GM19324 (cell line): ENCODE measurements around the gene IL22RA1.

Experiments
- ATAC-seq: cut with Tn5 transposase; IDR thresholded peaks from one replicate; pipeline ENCODE4 v1.9.1; 2021; ENCODE audit warnings: mild to moderate bottlenecking, moderate library complexity; ENCODE audit not compliant: unreplicated experiment, low FRiP score

The IL22RA1 gene

GRCh38 chr1:24084050-24084449, 58.9 kb downstream of the IL22RA1 start:
- no peak for ATAC-seq

DNA sequence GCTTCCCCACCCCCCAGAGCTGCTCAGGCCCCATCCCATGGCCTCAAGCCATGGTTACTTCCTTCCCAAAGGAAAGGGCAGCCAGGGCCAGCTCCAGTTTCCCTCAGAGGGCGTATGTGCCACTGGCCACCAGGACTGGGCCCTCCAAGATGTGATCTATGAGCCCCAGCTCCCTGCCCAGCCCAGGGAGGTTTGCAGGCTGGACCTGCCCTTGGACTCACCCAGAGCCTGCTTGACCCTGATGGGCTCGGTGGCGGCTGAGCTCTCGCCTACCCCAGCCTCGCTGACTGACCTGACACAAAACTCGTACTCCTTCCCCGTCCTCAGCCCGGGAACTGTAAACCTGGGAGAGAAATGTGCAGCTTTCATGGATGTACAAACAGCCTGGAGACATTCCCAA, 60.6 kb downstream of the IL22RA1 start:
- no peak for ATAC-seq

DNA sequence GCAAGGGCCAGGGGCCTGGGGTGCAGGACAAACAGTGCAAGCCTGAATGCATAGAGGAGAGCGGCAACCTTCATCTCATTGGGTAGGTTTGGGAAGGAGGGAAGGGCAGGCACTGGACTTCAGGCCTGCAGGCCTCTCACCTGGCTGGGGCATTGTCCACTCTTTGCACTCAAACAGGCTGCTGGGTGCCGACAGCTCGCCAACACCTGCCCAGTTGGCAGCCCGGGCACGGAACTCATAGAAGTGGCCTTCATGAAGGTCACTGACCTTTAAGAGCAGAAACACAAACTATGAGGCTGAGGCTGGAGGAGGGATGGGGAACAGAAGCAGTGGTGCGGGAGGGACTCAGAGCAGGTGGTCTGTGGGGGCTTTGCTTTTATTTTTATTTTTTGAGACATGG, 61.8 kb downstream of the IL22RA1 start:
- no peak for ATAC-seq

- ATAC-seq: no peak
Observed at GRCh38 chr1:24080131-24080530, 62.8 kb downstream of the IL22RA1 start.

DNA sequence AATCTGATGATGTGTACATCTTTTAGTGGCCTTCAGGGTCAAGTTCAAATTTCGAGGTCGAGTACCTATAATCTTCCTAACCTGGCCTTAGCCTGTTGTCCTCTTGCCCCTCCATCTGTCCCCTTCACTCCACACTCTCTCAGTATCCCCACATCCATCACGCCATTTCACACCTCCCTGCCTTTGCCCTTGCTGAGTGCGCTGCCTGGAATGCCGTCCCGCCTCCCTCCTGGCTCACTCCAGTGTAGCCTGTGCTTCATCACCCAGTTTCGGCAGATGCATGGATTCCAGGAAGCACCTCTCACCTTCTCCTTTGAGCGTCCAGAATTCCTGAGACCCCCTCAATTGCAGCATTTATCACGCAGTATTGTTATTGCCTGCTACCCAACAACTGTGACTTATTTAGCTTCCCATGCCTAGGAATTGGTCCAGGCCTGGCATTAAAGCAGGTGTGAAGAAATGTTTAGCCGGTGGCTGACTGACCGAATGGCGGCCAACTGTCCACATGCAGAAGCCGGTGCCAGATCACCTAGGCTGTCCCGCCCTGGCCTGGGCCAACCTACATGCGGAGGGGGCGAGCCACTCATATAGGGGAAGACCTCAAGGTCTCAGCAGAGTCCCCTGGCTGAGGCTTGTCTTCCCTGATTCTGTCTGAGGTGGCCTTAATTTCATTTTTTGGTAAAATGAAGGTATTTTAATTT, 65.5 kb downstream of the IL22RA1 start:
- ATAC-seq: no peak

DNA sequence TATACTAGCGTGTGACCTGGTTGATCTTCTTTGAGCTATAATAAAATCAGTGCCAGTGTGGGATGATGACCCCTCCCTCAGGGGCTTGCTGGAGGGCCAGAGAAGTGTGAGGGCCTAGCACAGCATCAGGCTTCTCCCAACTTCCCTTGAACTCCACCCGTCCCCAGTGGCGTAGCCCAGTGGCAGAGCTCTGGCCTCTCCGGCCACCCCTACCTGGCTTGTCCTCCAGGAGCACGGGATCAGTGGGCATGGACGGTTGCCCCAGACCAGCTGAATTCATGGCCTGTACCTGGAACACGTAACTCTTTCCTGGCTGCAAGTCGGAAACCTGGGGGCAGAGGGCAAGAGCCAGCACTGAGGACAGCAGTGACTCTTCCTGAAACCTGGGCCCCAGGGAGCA, 67.0 kb downstream of the IL22RA1 start:
- no peak for ATAC-seq

DNA sequence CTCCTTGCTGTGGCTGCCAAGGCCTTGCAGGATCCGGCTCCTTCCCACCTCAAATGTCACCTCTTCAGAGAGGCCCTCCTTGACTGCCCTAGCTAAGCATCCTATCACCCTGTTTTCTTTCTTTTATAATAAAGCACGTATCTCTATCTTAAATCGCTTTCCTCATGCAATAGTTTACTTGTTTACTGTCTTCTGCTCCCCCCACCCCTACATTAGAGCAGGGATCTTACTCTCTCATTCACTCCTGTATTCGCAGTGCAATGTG, 67.4 kb downstream of the IL22RA1 start:
- ATAC-seq: no peak

DNA sequence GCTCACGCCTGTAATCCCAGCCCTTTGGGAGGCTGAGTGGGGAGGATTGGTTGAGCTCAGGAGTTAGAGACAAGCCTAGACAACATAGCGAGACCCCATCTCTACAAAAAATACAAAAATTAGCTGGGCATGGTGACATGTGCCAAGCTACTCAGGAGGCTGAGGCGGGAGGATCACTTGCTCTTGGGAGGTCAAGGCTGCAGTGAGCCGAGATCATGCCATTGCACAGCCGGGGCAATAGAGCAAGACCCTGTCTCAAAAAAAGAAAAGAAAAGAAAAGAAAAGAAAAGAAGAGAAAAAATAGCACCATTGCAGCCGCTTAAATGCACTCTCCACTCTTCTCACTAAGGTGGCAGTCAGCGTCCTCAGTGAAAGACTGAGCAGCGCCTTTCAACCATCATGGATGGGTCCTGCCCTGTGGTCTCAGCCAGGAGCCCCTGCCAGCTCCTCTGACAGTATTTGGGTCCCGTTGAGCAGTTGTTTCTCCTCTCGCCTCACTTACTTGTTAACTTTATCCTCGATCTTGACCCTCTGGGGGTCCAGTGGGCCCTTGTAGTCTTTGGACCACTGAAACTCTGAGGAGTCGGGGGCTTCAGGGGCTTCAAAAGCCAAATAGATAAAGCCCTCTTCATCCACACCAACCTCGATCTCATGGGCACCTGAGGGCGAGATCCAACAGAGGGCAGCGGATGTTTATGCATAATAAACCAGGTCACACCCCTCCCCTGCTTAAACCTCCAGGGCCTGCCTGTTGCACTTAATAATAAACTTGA, 67.9 kb downstream of the IL22RA1 start:
- no peak for ATAC-seq

GRCh38 chr1:24074196-24074595, 68.7 kb downstream of the IL22RA1 start:
- ATAC-seq: no peak

DNA sequence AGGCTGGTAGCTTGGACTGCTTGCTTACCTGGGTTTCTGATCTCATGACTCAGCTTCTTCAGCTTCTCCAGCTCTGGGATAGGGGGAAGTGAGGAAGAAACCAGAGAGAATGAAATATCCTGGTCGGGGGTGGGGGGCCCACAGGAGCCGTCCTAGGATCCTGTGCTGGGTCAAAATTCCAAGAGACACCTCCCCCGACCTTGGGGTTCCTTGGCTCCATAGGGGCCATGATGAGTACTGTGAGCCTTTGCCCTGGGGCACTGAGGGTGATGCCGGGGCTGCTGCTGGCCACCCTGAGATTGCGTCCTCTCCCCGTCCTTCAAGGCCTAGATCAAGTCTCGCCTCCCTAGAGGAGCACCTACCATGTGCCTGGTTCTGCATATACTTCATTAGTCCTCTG, 71.0 kb downstream of the IL22RA1 start:
- ATAC-seq: no peak

DNA sequence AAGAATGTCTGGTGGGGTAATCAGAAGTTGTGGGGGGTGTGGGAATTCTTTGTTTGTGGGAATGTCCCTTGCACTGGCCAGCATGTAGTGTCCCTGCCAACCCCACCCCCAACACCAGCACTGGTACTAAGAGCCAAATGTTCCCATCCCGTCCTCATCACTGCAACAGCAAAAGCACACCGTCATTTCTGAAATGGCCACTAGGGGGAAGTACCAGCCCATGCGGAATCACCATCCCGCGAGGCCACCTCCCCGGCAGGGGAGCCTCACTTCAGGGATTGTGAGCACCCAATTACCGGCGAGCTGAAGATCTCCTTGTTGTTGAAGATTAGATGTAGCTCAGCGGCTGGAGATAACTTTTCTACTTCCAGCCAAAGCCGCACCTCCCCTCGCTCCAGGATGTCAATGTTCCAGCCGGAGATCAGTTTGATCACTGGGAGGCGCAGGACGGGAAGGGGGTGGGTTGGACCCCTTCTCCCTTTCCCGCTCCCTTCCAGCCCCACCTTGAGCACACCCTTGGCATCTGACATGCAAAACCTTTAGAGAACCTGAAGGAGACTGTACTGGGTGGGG, 72.0 kb downstream of the IL22RA1 start:
- no peak for ATAC-seq

GRCh38 chr1:24069817-24070216, 73.1 kb downstream of the IL22RA1 start:
- no peak for ATAC-seq
